Osteoblast (primary cell): ENCODE data around the gene JAK1. TPM values are rescaled to one million over a fixed set of nuclear protein-coding genes. Genes with fewer than 3 reads are reported as not detected.

Experiments
- DNase-seq: peaks from one replicate; pipeline ENCODE4 v3.0.0; 2011; ENCODE audit warnings: low spot score, mixed read lengths; ENCODE audit not compliant: insufficient read length; ENCODE audit errors: missing footprints
- H2AFZ ChIP-seq: 2 replicates; pipeline ENCODE4 v1.6.0; 2011; ENCODE audit warnings: mild to moderate bottlenecking, low read length
- H3K27ac ChIP-seq: 2 replicates; pipeline ENCODE4 v1.5.1; 2011; ENCODE audit warnings: mild to moderate bottlenecking, low read depth, low read length, moderate library complexity
- H3K27me3 ChIP-seq: 2 replicates; pipeline ENCODE4 v1.6.0; 2012; ENCODE audit warnings: mild to moderate bottlenecking, control low read depth, inconsistent platforms, low read length, moderate library complexity; ENCODE audit not compliant: insufficient read depth
- H3K36me3 ChIP-seq: 2 replicates; pipeline ENCODE4 v1.5.1; 2011; ENCODE audit warnings: mild to moderate bottlenecking, low read length, control low read depth, moderate library complexity; ENCODE audit not compliant: insufficient read depth
- H3K4me1 ChIP-seq: 2 replicates; pipeline ENCODE4 v1.5.1; 2011; ENCODE audit warnings: mild to moderate bottlenecking, low read length, control low read depth, moderate library complexity; ENCODE audit not compliant: insufficient read depth
- H3K4me2 ChIP-seq: 2 replicates; pipeline ENCODE4 v1.6.0; 2011; ENCODE audit warnings: mild to moderate bottlenecking, low read length; ENCODE audit not compliant: insufficient read depth
- H3K4me3 ChIP-seq: fragments of 200-600 bp; sonication (generic); 3 replicates; pipeline ENCODE4 v1.5.1; 2012; ENCODE audit warnings: mild to moderate bottlenecking, low read length, inconsistent platforms; ENCODE audit not compliant: insufficient read depth
- H3K79me2 ChIP-seq: 2 replicates; pipeline ENCODE4 v1.6.0; 2012; ENCODE audit warnings: mild to moderate bottlenecking, low read length, control low read depth, inconsistent platforms; ENCODE audit not compliant: insufficient read depth
- H3K9me3 ChIP-seq: 2 replicates; pipeline ENCODE4 v1.5.1; 2011; ENCODE audit warnings: low read depth, low read length, control low read depth
- H4K20me1 ChIP-seq: 2 replicates; pipeline ENCODE4 v1.6.0; 2012; ENCODE audit warnings: mild to moderate bottlenecking, low read length, control low read depth; ENCODE audit not compliant: insufficient read depth
- CTCF ChIP-seq: IDR thresholded peaks from 2 replicates; pipeline ENCODE4 v1.5.1; 2011; ENCODE audit warnings: mild to moderate bottlenecking, low read depth, low read length, moderate library complexity; ENCODE audit errors: extremely low read depth
- total RNA-seq: library from RNA; depleted of rRNA; stranded (reverse); fragments of >200 nt; gene quantifications from 2 replicates; pipeline ENCODE4 v1.2.3, GENCODE V29; 2012

Gene JAK1
- total RNA-seq, 1 donor, result 197 TPM

- H3K9me3 ChIP-seq, result no peaks in the 10 kb centered on the region
- DNase-seq, result no peak
- no peak overlapping the region for H3K4me2 ChIP-seq
- no peak overlapping the region for H3K27ac ChIP-seq
- no peaks in the 10 kb centered on the region for H3K79me2 ChIP-seq
- H3K4me3 ChIP-seq, result no peak overlapping the region
- no peaks in the 10 kb centered on the region for H3K4me1 ChIP-seq
- no peaks in the 10 kb centered on the region for H3K36me3 ChIP-seq
- TF ChIP-seq CTCF, result no peak
- H4K20me1 ChIP-seq, result no peaks in the 10 kb centered on the region
- no peak overlapping the region for H2AFZ ChIP-seq
- no peaks in the 10 kb centered on the region for H3K27me3 ChIP-seq
These were observed 42.8 kb upstream of the JAK1 start for GRCh38 chr1:65009176-65009575.

- Histone ChIP-seq H3K27me3 (no peaks in the 10 kb centered on the region), H3K9me3 (no peaks in the 10 kb centered on the region), H2AFZ (no peak overlapping the region), H3K27ac (no peak overlapping the region), H3K4me3 (no peak overlapping the region), H3K4me1 (peaks cover 10% of the 10 kb centered on the region), H3K36me3 (no peaks in the 10 kb centered on the region), H3K79me2 (no peaks in the 10 kb centered on the region), H3K4me2 (no peak overlapping the region), H4K20me1 (no peaks in the 10 kb centered on the region)
- DNase-seq, result no peak
- no peak for TF ChIP-seq CTCF
These were observed 40.5 kb upstream of the JAK1 start for GRCh38 chr1:65006806-65007205.

GRCh38 chr1:65003316-65003664, 36.9 kb upstream of the JAK1 start:
- Histone ChIP-seq H3K4me2 (peak overlapping the region; percentile 73), H3K4me1 (peaks cover 10% of the 10 kb centered on the region)

More at GRCh38 chr1:65003316-65003664, 36.9 kb upstream of the JAK1 start:
- Histone ChIP-seq H3K27ac (peak overlapping the region; percentile 84), H3K79me2 (no peaks in the 10 kb centered on the region), H3K9me3 (no peaks in the 10 kb centered on the region), H3K36me3 (no peaks in the 10 kb centered on the region), H3K4me3 (peak overlapping the region; percentile 75), H3K27me3 (no peaks in the 10 kb centered on the region), H4K20me1 (no peaks in the 10 kb centered on the region), H2AFZ (peak overlapping the region; percentile 76)
- DNase-seq, result no peak
- TF ChIP-seq CTCF, result no peak
